ENCODE measurements around the gene LTB4R2.

GRCh38 chr14:24340606-24341005 lies 30.7 kb downstream of the LTB4R2 start:
- TF ChIP-seq CTCF (IDR thresholded peaks at IDR 0.05; ENCODE audit: control extremely low read depth in 1 of 3, insufficient read depth in 1 of 3, low read depth in 1 of 3, low read length in 3 of 3) (no peak), POLR2A (IDR thresholded peaks at IDR 0.05; ENCODE audit: control extremely low read depth in 1 of 2, low read depth in 2 of 2, low read length in 2 of 2) (no peak), KDM5A (IDR thresholded peaks at IDR 0.05; ENCODE audit: low read length) (no peak), FOSL1 (IDR thresholded peaks at IDR 0.05; ENCODE audit: insufficient read depth, low read depth, low read length) (no peak), MAFK (IDR thresholded peaks at IDR 0.05; ENCODE audit: low read depth, low read length) (no peak), CHD7 (IDR thresholded peaks at IDR 0.05; ENCODE audit: insufficient replicate concordance, low read length) (no peak), EZH2 (IDR thresholded peaks at IDR 0.05; ENCODE audit: low read depth, low read length, severe bottlenecking) (no peak), ZNF274 (IDR thresholded peaks at IDR 0.05; ENCODE audit: borderline replicate concordance, extremely low read depth, low read length) (no peak), JUND (IDR thresholded peaks at IDR 0.05; ENCODE audit: low read length) (no peak), SAP30 (IDR thresholded peaks at IDR 0.05; ENCODE audit: insufficient read depth, insufficient replicate concordance, low read length) (no peak), CBX8 (IDR thresholded peaks at IDR 0.05; ENCODE audit: borderline replicate concordance, low read depth, low read length) (no peak), POLR2AphosphoS5 (IDR thresholded peaks at IDR 0.05; ENCODE audit: low read depth, low read length) (no peak), RFX5 (IDR thresholded peaks at IDR 0.05; ENCODE audit: borderline replicate concordance, low read depth, low read length) (no peak)
